Uterus (tissue), 2 donors: ENCODE data around the gene OR2AG2.

Experiments
- POLR2A ChIP-seq, 2 donors: fragments of 450-650 bp; IDR thresholded peaks; one replicate each; pipeline ENCODE4 v1.6.1; 2016; ENCODE audit warnings: antibody characterized with exemption in 2 of 2, mild to moderate bottlenecking in 1 of 2, moderate library complexity in 1 of 2
- TF ChIP-seq, protein P1 (sequence below), 4 experiments: fragments of 200-600 bp in 2 of 4; fragments of 450-650 bp in 2 of 4; sonication (generic) in 2 of 4; IDR thresholded peaks; one replicate each; pipeline ENCODE4 v1.5.1; 2016 to 2019; ENCODE audit warnings: antibody characterized with exemption in 4 of 4, mild to moderate bottlenecking in 2 of 4, moderate library complexity in 1 of 4

DNA sequence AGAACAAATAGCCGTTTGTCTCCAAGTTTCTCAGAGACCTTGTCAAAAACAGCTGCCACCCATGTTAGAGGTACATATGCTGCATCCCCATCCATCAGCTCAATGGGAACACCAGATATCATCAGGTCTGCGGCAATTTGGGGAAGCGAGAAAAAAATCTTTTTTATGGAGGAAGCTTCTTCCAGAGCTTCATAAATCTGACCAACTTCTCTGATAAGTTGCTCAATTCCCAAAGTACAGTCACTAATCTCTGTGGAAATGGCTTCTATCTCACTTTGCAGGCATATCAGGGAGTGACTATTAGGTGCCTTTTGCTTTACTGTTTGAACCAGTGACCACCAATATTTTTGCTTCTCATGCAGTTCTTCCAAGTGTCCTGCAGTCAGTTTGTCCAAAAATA is 54.4 kb downstream of the OR2AG2 start:
- TF ChIP-seq, protein P1, sequence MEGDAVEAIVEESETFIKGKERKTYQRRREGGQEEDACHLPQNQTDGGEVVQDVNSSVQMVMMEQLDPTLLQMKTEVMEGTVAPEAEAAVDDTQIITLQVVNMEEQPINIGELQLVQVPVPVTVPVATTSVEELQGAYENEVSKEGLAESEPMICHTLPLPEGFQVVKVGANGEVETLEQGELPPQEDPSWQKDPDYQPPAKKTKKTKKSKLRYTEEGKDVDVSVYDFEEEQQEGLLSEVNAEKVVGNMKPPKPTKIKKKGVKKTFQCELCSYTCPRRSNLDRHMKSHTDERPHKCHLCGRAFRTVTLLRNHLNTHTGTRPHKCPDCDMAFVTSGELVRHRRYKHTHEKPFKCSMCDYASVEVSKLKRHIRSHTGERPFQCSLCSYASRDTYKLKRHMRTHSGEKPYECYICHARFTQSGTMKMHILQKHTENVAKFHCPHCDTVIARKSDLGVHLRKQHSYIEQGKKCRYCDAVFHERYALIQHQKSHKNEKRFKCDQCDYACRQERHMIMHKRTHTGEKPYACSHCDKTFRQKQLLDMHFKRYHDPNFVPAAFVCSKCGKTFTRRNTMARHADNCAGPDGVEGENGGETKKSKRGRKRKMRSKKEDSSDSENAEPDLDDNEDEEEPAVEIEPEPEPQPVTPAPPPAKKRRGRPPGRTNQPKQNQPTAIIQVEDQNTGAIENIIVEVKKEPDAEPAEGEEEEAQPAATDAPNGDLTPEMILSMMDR (IDR thresholded peaks at IDR 0.05), result no peak
- TF ChIP-seq POLR2A (IDR thresholded peaks at IDR 0.05), result no peak
